Measurements from ENCODE around the gene C5. TPM values are rescaled to one million over a fixed set of nuclear protein-coding genes. Genes with fewer than 3 reads are reported as not detected.

Gene C5
- total RNA-seq, 1 experiment from 2014 or later: 0.66 TPM

DNA sequence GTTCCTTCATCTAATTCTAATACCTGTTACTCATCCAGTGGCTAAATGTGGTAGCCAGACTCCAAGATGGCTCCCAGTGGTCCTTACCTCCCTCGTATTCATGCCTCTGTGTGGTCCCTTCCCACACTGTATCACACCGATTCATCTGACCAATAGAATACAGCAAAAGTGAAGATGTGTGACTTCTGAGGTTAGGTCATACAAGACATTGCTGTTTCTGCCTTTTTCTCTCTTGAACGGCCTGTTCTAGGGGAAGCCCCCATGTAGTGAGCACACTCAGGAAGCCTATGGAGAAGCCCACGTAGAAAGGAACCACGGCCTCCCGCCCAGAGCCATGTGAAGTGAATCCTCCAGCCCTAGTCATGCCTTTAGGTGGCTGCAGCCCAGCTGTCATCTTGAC lies 9.4 kb upstream of the C5 start:
- Histone ChIP-seq H3K9me2 (ENCODE audit: insufficient read depth) (no peaks in the 10 kb centered on the region), H3K27ac (ENCODE audit: low read depth, low read length) (no peak overlapping the region), H3K4me1 (ENCODE audit: control insufficient read depth in 1 of 2, insufficient read depth in 2 of 2, low read length in 2 of 2) (peaks cover 0 to 3% of the 10 kb centered on the region in 2 experiments; a peak in 1 of 4 replicates), H3K4me2 (ENCODE audit: low read length) (no peak overlapping the region), H3K36me3 (ENCODE audit: control insufficient read depth in 1 of 2, insufficient read depth in 2 of 2, low read length in 2 of 2) (no peaks in the 10 kb centered on the region), H3K27me3 (ENCODE audit: insufficient read depth, low read length) (no peaks in the 10 kb centered on the region), H3K9me3 (ENCODE audit: control insufficient read depth in 1 of 2, insufficient read depth in 1 of 2, low read depth in 1 of 2, low read length in 2 of 2) (no peaks in the 10 kb centered on the region), H3K9ac (ENCODE audit: low read length) (no peak overlapping the region), H2AFZ (ENCODE audit: low read depth, low read length, poor library complexity, severe bottlenecking) (no peak overlapping the region), H4K20me1 (ENCODE audit: insufficient read depth) (no peaks in the 10 kb centered on the region), H3K4me3 (replicated peaks in 1 of 2; ENCODE audit: low read depth in 1 of 2, low read length in 2 of 2) (no peak overlapping the region), H3K79me2 (ENCODE audit: insufficient read depth, low read length) (no peaks in the 10 kb centered on the region)
- DNase-seq (ENCODE audit: low read depth, low spot score) (no peak), ATAC-seq (no peak)
- intact Hi-C loops (cut with micrococcal nuclease): loop anchor here (10.0 kb wide), 1 partner anchor 435 kb away; no protein-coding TSS in a partner anchor
- no TSS peak for BruUV-seq (replicated peaks)
- ChIA-PET CTCF (interaction anchor here (0.7 to 2.9 kb wide), 24 partner anchors 7 to 357 kb away, joined by 3 to 65 read pairs (median 6); partner anchors contain the start of genes C5 and RAB14), RAD21 (ENCODE audit: low non-redundant PET in 1 of 2, low total read pairs in 2 of 2, uncharacterized antibody in 2 of 2, unreplicated experiment in 2 of 2) (interaction anchor here (0.9 to 1.0 kb wide), 5 partner anchors 74 to 304 kb away, joined by 3 to 8 read pairs (median 5); no protein-coding TSS in a partner anchor), POLR2A (interaction anchor here (1.4 kb wide), 1 partner anchor 10 kb away, joined by 4 read pairs; the partner anchor contains the start of gene C5)
- TF ChIP-seq, protein P1, sequence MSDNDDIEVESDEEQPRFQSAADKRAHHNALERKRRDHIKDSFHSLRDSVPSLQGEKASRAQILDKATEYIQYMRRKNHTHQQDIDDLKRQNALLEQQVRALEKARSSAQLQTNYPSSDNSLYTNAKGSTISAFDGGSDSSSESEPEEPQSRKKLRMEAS (IDR thresholded peaks at IDR 0.05): no peak
- TF ChIP-seq SRF (IDR thresholded peaks at IDR 0.05; ENCODE audit: low read depth) (no peak), SP1 (IDR thresholded peaks at IDR 0.05; ENCODE audit: low read depth) (no peak), EZH2phosphoT487 (IDR thresholded peaks at IDR 0.05; ENCODE audit: borderline replicate concordance) (no peak), TCF7L2 (IDR thresholded peaks at IDR 0.05; ENCODE audit: borderline replicate concordance, extremely low read depth, insufficient read depth, insufficient read length) (no peak), ELF1 (IDR thresholded peaks at IDR 0.05; ENCODE audit: borderline replicate concordance, low read depth) (no peak), EZH2 (IDR thresholded peaks at IDR 0.05) (no peak), SIN3A (IDR thresholded peaks at IDR 0.05; ENCODE audit: low read depth) (no peak), FOSL1 (IDR thresholded peaks at IDR 0.05; ENCODE audit: low read depth) (no peak), RAD21 (IDR thresholded peaks at IDR 0.05; ENCODE audit: low read depth) (no peak), POLR2A (IDR thresholded peaks at IDR 0.05; ENCODE audit: borderline replicate concordance, extremely low read depth, insufficient read depth, insufficient read length) (no peak), CEBPB (IDR thresholded peaks at IDR 0.05; ENCODE audit: low read depth) (no peak), ZFX (IDR thresholded peaks at IDR 0.05) (no peak), JUND (IDR thresholded peaks at IDR 0.05) (no peak), YY1 (IDR thresholded peaks at IDR 0.05; ENCODE audit: extremely low read depth, insufficient replicate concordance, low read depth, low read length) (no peak), CBX3 (IDR thresholded peaks at IDR 0.05; ENCODE audit: low read depth) (no peak), EGR1 (IDR thresholded peaks at IDR 0.05; ENCODE audit: low read depth) (no peak)
- TF ChIP-seq, protein P2, sequence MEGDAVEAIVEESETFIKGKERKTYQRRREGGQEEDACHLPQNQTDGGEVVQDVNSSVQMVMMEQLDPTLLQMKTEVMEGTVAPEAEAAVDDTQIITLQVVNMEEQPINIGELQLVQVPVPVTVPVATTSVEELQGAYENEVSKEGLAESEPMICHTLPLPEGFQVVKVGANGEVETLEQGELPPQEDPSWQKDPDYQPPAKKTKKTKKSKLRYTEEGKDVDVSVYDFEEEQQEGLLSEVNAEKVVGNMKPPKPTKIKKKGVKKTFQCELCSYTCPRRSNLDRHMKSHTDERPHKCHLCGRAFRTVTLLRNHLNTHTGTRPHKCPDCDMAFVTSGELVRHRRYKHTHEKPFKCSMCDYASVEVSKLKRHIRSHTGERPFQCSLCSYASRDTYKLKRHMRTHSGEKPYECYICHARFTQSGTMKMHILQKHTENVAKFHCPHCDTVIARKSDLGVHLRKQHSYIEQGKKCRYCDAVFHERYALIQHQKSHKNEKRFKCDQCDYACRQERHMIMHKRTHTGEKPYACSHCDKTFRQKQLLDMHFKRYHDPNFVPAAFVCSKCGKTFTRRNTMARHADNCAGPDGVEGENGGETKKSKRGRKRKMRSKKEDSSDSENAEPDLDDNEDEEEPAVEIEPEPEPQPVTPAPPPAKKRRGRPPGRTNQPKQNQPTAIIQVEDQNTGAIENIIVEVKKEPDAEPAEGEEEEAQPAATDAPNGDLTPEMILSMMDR (IDR thresholded peaks at IDR 0.05 in 2 of 3, conservative IDR thresholded peaks at IDR 0.05 in 1 of 3; ENCODE audit: borderline replicate concordance in 1 of 3, insufficient read depth in 1 of 3, low read depth in 2 of 3, low read length in 2 of 3): no peak
- TF ChIP-seq, protein P3, sequence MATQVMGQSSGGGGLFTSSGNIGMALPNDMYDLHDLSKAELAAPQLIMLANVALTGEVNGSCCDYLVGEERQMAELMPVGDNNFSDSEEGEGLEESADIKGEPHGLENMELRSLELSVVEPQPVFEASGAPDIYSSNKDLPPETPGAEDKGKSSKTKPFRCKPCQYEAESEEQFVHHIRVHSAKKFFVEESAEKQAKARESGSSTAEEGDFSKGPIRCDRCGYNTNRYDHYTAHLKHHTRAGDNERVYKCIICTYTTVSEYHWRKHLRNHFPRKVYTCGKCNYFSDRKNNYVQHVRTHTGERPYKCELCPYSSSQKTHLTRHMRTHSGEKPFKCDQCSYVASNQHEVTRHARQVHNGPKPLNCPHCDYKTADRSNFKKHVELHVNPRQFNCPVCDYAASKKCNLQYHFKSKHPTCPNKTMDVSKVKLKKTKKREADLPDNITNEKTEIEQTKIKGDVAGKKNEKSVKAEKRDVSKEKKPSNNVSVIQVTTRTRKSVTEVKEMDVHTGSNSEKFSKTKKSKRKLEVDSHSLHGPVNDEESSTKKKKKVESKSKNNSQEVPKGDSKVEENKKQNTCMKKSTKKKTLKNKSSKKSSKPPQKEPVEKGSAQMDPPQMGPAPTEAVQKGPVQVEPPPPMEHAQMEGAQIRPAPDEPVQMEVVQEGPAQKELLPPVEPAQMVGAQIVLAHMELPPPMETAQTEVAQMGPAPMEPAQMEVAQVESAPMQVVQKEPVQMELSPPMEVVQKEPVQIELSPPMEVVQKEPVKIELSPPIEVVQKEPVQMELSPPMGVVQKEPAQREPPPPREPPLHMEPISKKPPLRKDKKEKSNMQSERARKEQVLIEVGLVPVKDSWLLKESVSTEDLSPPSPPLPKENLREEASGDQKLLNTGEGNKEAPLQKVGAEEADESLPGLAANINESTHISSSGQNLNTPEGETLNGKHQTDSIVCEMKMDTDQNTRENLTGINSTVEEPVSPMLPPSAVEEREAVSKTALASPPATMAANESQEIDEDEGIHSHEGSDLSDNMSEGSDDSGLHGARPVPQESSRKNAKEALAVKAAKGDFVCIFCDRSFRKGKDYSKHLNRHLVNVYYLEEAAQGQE (IDR thresholded peaks at IDR 0.05; ENCODE audit: low read depth): no peak

All from HCT116 (cell line).